ENCODE measurements around the gene PDPR. TPM values are rescaled to one million over a fixed set of nuclear protein-coding genes. Genes with fewer than 3 reads are reported as not detected.
"Not testable (repeated sequence)": the region's sequence is repeated elsewhere in the genome, so short reads cannot be mapped to it uniquely, and the experiment has no call there.

Gene PDPR
- total RNA-seq, 1 experiment from 2014 or later, result 16.8 TPM

DNA sequence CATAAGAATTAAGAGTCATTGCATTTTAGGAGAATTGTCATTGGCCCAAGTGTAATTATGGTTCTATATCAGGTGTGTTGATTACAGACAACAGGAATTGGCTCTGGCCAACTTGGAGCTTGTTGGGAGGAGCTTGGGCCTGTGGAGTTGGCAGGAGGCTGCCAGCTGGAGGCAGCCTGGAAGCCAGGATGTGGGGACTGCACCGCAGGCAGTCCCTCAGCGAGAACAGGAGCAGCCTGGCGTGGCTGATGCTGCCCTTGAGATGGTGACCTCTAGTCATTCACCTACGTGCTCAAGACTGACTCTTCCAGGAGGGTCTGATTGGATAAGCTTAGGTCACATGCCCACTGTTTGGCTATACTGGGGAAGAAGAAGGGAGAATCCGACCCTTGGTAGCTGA, 13.6 kb downstream of the PDPR start:
- DNase-seq (ENCODE audit: low read depth), result not testable (repeated sequence)

DNA sequence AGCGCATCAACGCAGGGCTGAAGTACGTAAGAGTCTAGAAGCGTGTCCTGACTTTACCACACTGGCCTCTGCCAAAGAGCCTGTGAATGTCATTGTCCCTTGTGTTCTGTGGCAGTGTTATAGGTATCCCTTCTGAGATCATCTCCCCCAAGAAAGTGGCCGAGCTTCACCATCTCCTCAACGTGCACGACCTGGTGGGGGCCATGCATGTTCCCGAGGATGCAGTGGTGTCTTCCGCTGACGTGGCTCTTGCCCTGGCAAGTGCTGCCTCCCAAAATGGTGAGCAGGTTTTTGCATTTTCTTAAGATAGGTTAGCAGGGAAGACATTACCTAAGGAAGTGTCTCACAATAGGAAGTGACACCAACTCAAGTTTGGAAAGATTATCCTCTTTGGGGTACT, 14.7 kb downstream of the PDPR start:
- DNase-seq (ENCODE audit: low read depth), result not testable (repeated sequence)

GRCh38 chr16:70135796-70136195, 21.7 kb downstream of the PDPR start:
- DNase-seq (ENCODE audit: low read depth), result not testable (repeated sequence)

DNA sequence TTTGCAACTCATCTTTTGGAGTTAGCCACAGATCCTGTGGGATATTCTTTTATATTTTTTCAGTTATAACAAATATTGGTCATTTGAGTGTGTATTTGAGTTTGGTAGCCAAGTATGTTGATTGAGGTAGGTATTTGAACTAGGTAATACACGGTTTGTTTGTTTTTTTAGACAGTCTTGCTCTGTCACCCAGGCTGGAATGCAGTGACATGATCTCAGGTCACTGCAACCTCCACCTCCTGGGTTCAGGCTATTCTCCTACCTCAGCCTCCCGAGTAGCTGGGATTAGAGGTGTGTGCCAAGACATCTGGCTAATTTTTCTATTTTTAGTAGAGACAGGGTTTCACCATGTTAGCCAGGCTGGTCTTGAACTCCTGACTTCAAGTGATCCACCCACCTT, 22.5 kb downstream of the PDPR start:
- DNase-seq (ENCODE audit: low read depth), result not testable (repeated sequence)

DNA sequence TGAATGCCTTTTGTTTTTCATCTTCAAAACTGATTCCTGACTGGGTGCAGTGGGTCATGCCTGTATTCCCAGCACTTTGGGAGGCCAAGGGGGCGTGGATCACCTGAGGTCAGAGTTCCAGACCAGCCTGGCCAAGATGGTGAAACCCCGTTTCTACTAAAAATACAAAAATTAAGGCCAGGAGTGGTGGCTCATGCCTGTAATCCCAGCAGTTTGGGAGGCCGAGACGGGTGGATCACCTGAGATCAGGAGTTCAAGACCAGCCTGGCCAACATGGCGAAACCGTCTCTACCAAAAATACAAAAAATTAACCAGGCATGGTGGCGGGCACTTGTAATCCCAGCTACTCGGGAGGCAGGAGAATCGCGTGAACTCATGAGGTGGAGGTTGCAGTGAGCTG, 28.6 kb downstream of the PDPR start:
- not testable (repeated sequence) for DNase-seq (ENCODE audit: low read depth)

DNA sequence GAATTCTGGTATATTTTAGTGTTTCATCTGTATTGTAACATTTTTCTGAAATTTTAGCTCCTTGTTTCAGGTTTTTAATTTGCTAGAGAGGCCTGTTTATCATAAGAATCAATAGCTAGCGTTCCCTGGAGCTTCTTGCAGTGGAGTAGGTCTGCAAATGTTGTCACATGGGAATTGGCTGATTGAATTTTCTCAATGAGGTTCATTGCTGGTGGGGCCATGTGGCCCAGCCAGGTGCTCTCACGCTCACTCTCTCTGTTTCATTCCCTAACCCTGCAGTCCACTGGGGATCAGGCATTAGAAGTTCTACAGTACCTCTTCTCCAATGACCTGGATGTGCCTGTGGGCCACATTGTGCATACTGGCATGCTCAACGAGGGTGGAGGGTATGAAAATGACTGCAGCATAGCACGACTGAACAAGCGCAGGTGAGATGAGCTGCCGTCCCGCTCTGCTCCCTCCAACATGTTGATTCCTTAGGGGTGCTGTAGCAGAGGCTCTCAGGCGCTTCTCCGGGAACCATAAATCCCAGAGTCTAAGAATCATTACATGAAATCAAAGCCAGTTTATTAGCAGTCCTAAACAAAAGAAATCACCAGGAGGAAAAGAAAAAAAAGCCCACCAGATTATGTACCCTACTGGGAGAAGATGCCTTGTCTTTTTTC, 29.2 kb downstream of the PDPR start:
- not testable (repeated sequence) for DNase-seq (ENCODE audit: low read depth)

GRCh38 chr16:70147853-70148252, 33.7 kb downstream of the PDPR start:
- not testable (repeated sequence) for DNase-seq (ENCODE audit: low read depth)

GRCh38 chr16:70148453-70148852, 34.3 kb downstream of the PDPR start:
- DNase-seq (ENCODE audit: low read depth), result not testable (repeated sequence)

DNA sequence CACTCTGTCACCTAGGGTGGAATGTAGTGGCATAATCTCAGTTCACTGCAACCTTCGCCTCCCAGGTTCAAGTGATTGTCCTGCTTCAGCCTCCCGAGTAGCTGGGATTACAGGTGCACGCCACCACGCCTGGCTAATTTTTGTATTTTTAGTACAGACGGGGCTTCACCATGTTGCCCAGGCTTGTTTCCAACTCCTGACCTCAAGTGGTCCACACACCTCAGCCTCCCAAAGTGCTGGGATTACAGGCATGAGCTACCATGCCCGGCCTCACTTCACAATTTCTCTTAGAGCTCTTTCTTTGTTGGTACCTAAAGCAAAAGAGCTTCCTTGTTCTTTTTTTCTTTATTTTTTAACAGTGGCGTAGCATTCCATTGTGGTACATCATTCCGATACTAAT, 35.2 kb downstream of the PDPR start:
- not testable (repeated sequence) for DNase-seq (ENCODE audit: low read depth)

DNA sequence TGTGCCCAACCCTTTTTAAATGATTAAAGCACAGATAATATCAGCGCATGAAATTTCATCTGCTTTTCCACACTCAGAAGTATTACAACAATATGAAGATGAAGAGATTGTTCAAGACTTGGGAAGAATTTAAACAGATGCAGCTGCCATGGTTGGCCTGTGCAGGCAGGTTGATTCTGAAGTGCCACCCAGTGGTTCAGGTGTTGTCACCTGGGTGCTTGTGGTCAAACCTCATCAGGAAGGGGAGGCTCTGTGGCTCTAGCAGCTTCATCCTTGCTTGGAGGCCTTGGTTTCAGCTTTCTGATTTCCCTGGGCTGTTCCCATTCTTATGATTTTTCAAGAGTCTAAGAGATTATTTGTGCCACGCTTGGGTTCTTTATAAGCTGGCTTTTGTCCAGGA, 37.3 kb downstream of the PDPR start:
- no peak for DNase-seq (ENCODE audit: low read depth)

- no peak for DNase-seq (ENCODE audit: low read depth)
Measured at GRCh38 chr16:70151941-70152509, 37.9 kb downstream of the PDPR start.

DNA sequence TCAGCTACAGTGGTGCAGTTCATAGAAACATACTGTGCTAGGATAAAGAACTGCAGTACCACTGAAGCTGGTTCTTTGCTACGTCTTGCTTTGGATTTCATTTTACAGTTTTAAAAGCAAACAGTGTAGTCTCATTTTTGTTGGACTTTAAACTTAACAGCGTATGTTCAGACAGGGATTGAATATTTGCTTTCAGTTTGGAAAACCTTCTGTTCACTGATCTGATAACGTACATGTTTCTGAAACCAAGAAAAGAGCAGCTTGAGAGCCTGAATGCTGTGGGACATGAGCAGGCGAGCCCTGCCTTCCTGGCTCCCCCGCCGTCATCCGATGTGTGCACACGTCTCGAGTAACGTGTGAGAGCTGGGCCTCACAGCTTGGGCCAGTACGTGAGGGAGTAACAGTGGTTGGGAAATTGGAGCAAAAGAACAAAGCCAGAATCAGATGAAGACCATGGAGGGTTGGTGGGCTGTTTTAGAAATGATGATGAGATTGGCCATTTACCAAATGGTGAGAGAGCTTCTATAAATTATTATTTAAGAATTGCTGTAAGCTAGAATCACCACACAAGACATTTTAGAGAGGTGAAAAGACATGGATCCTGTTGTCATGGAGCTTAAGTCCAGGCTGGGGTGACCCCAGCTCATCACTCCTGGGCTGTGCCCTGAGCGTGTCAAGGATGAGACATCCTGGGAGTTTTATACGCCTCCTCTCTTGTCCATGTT, 38.6 kb downstream of the PDPR start:
- no peak for DNase-seq (ENCODE audit: low read depth)

GRCh38 chr16:70154736-70155135, 40.6 kb downstream of the PDPR start:
- not testable (repeated sequence) for DNase-seq (ENCODE audit: low read depth)

- peak; percentile 0 for DNase-seq (ENCODE audit: low read depth)
Measured at GRCh38 chr16:70156207-70156978, 42.3 kb downstream of the PDPR start.

- DNase-seq (ENCODE audit: low read depth), result peak; percentile 1
Measured at GRCh38 chr16:70157105-70157476, 43.0 kb downstream of the PDPR start.

GRCh38 chr16:70157477-70158260, 43.5 kb downstream of the PDPR start:
- peak; percentile 1 for DNase-seq (ENCODE audit: low read depth)

- DNase-seq (ENCODE audit: low read depth), result peak; percentile 0
Measured at GRCh38 chr16:70158261-70158939, 44.3 kb downstream of the PDPR start.

DNA sequence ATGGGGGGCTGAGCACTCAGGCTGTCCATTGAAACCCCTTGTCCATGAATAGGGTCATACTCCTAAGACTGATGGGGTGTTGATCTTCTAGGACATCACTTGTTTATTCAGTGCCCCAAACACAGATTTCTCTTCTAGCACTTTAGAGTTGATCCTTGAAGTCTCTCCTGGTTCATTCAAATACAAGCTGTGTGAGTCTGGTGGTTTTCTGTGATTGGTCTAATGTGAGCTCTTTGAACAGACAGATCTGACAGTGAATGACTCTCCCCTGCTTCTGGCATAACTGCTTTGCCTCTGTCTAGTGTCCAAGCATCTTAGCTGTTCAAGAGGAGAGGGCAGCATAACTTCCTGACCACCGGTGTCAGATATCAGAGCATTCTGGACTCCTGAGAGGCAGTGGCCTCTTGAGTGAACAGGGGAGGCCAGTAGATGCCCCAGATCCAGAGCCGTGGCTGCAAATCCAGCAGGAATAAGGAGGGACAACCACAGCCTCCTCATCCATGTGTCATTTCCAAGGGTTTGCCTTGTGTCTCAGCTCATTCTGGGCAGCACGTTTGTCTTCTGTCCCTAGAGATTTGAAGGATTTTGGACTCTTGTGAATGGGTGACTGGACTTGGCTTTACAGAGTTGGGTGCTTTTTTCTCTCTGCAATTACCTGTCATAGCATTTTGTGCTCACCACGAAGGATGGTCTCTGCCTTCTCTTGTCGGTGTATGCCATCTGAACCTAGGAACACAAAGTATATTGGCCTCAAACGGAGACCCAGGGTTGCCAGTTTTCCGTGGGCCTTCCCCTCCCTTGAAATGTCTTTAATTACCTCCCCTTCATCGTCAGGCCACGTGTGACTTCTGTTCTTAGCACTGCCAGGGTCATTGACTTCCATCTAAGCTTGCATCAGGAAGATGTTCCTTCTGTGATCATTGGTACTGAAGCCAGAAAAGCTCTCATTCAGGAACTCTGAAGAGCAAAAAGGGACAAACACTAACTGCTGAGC, 45.5 kb downstream of the PDPR start:
- DNase-seq (ENCODE audit: low read depth), result peak; percentile 26

GRCh38 chr16:70160388-70160787, 46.3 kb downstream of the PDPR start:
- peak; percentile 1 for DNase-seq (ENCODE audit: low read depth)
